Fibroblast of pulmonary artery (primary cell): ENCODE results near the gene KCTD17.

Experiments used
- DNase-seq: peaks from one replicate; pipeline ENCODE4 v3.0.0-alpha.2; 2010; ENCODE audit warnings: low read depth
- H3K4me3 ChIP-seq: replicated peaks from 2 replicates; pipeline ENCODE4 v1.5.1; 2011; ENCODE audit warnings: low read depth, mild to moderate bottlenecking, control low read depth, low read length, moderate library complexity
- CTCF ChIP-seq: IDR thresholded peaks from 2 replicates; pipeline ENCODE4 v1.5.1; 2011; ENCODE audit warnings: mild to moderate bottlenecking, control low read depth, low read length, inconsistent platforms; ENCODE audit errors: missing control alignments

The KCTD17 gene

GRCh38 chr22:37056246-37056645, 4.7 kb downstream of the KCTD17 start:
- no peak overlapping the region for H3K4me3 ChIP-seq
- DNase-seq, result no peak
- TF ChIP-seq CTCF, result no peak

DNA sequence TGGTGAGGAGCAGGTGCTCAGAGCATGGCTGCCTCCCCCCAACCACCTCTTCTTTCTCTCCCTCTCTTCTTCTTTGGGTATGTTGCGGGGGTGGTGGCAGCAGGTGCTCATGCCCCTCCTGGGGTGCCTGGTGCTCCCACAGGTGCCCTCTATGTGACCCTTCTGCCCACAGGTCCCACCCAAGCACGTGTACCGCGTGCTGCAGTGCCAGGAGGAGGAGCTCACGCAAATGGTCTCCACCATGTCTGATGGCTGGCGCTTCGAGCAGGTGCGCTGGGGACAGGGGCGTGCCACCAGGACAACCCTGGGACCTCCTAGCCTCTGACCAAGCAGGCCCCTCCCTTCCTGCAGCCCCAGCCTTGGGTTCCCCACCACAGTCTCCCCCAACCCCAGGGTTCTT, 5.7 kb downstream of the KCTD17 start:
- DNase-seq, result no peak
- TF ChIP-seq CTCF, result no peak
- no peak overlapping the region for H3K4me3 ChIP-seq

DNA sequence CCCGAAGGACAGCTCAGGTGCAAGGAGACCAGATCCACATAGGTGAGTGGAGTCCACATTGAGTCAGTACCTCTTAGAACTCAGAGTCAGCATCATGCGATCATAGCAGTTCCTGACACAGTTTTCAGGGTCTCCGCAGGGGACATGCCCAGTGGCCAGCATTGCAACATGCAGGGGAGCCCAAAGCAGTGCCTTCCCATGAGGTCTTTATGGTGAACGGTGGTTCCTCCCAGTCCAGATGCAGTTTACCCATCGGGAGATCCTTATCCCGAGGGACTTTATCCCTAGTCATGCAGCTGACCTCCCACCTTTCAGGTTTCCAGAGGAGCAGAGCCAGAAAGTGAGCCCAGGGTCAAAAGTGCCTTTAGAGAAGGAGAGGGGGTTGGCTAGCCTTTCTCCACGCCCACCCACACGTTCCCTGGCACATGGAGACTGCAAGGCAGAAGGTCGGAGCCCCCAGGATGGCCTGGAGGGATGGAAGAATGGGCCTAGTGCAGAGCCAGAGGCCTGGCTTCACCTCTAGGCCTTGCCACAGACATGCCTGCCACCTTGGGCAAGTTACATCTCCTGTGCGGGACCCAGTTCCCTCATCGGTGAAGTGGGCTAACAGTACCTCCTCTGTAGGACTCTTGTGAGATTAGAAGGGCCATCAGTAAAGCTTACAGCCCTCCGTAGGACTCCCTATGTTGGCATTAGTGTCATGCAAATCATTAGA, 6.4 kb downstream of the KCTD17 start:
- no peak for DNase-seq
- H3K4me3 ChIP-seq, result no peak overlapping the region
- no peak for TF ChIP-seq CTCF

DNA sequence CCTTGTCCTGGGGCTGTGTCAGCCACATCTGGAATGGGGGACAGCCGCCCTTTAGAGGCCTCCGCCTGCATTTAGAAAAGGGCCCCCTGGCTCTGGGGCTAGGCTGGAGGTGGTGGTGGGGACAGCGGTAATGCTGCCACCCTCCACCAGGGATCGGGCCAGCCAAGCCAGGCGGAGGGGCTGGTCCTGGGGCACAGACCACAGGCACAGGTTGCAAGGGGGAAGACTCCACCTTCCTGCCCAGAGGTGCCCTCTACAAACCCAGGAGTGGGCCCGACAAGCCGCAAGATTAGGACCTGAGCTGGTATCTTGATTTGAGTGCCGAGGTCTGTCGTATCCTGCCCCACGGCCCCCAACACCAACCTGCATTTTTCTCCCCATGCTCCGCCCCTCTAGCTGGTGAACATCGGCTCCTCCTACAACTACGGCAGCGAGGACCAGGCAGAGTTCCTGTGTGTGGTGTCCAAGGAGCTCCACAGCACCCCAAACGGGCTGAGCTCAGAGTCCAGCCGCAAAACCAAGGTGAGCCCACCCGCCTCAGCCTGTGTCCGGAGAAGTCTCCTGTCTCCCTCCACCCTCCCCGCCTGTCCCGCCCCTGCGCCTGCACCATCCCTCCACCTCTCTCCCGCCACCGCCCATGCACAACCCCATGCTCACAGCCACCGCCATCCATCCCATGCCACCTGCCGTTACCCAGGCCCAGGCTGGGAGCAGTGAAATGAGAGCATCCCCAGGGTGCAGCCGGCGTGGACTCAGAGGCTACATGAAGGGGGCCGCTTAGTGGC, 7.6 kb downstream of the KCTD17 start:
- no peak overlapping the region for H3K4me3 ChIP-seq
- no peak for TF ChIP-seq CTCF
- DNase-seq, result no peak

GRCh38 chr22:37059876-37060449, 8.4 kb downstream of the KCTD17 start:
- DNase-seq, result no peak
- H3K4me3 ChIP-seq, result no peak overlapping the region
- TF ChIP-seq CTCF, result no peak

DNA sequence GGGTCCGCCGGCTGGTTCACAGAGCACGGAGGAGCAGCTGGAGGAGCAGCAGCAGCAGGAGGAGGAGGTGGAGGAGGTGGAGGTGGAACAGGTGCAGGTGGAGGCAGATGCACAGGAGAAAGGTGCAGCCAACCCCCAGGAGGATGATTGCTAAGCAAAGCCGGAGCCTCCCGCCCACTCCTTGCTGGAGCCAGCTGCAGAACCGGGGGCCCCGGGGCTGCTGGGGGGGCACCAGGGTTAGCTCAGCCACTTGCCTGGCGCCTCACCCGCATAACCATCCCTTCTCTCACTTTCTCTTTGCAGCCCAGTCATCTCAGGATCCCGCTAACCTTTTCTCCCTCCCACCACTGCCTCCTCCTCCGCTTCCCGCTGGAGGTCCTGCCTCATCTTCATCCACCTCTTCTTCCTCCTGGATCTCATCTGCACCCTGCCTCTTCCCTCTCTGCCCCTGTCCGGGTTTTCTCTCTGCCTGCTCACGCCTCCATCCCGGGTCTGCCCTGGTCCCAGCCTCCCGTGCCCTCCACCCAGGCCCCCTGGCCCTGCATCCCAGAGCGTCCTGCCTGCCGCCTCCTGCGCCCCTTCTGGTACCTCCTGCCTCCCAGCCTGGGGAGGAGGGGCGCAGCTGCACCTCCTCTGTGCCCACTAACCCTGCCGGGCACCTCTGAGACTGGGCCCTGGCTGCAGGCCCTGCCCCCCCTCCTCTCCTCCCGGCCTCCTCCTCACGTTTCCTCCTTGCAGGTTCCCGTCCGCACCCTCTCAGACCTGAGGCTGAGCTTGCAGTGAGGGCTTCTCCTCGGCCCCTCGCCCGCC, 9.5 kb downstream of the KCTD17 start:
- H3K4me3 ChIP-seq, result no peak overlapping the region
- no peak for DNase-seq
- no peak for TF ChIP-seq CTCF
